Epithelial cell of umbilical artery (primary cell): Measurements from ENCODE around the gene SOX18. TPM values are rescaled to one million over a fixed set of nuclear protein-coding genes. Genes with fewer than 3 reads are reported as not detected.

Experiments used
- total RNA-seq: library from RNA; depleted of rRNA; stranded (reverse); fragments of >200 nt; gene quantifications from 2 replicates; pipeline ENCODE4 v1.2.3, GENCODE V29; 2014

The SOX18 gene
- 18.2 and 24.4 TPM in 2 replicates for total RNA-seq

GRCh38 chr20:64049060-64049877, at the start of gene SOX18:
TSS of gene SOX18 (minus strand) at chr20:64049639. CDS start at chr20:64049516, 123 bp downstream.

GRCh38 chr20:64083804-64084684, 34.6 kb upstream of the SOX18 start, which contains the start of gene LKAAEAR1:
TSS of gene LKAAEAR1 (minus strand) at chr20:64084398. CDS start at chr20:64084219, 179 bp downstream.

GRCh38 chr20:64080013-64080812, 30.8 kb upstream of the SOX18 start, which contains the start of gene OPRL1:
TSS of gene OPRL1 (plus strand) at chr20:64080082. CDS start at chr20:64092721, 12,639 bp downstream.

GRCh38 chr20:64079273-64080012, 30.0 kb upstream of the SOX18 start, which contains the start of gene RGS19:
TSS of gene RGS19 (minus strand) at chr20:64079518. CDS start at chr20:64076886, 2,632 bp downstream.

GRCh38 chr20:64062596-64063388, 13.4 kb upstream of the SOX18 start, which contains the start of gene TCEA2:
TSS of gene TCEA2 (plus strand) at chr20:64063198. CDS start at chr20:64063313, 115 bp downstream.

GRCh38 chr20:64035933-64036345, 13.5 kb downstream of the SOX18 start, which contains the start of gene C20orf204:
TSS of gene C20orf204 (plus strand) at chr20:64036182. CDS start at chr20:64036324, 142 bp downstream.

Other genes starting within 250 kb of the SOX18 start
- 2.9 and 4.9 TPM in 2 replicates for gene ZBTB46, start 218.4 kb downstream of the SOX18 start, total RNA-seq
- gene ABHD16B, start 188.1 kb downstream of the SOX18 start, total RNA-seq = not detected in 2 replicates
- gene TPD52L2, start 184.4 kb downstream of the SOX18 start, total RNA-seq = 114 and 127 TPM in 2 replicates
- 63.2 and 67.9 TPM in 2 replicates for gene DNAJC5, start 154.5 kb downstream of the SOX18 start, total RNA-seq
- gene UCKL1, start 93.2 kb downstream of the SOX18 start, total RNA-seq = 22.9 and 28.9 TPM in 2 replicates
- 6.5 and 8.2 TPM in 2 replicates for gene ZNF512B, start 79.7 kb downstream of the SOX18 start, total RNA-seq
- 2.6 TPM in 2 replicates for gene SAMD10, start 70.0 kb downstream of the SOX18 start, total RNA-seq
- 61.7 and 62.0 TPM in 2 replicates for gene PRPF6, start 68.5 kb downstream of the SOX18 start, total RNA-seq
- 2.6 and 3.0 TPM in 2 replicates for gene C20orf204, start 13.5 kb downstream of the SOX18 start, total RNA-seq
- 20.7 and 31.2 TPM in 2 replicates for gene TCEA2, start 13.6 kb upstream of the SOX18 start, total RNA-seq
- 11.7 and 18.2 TPM in 2 replicates for gene RGS19, start 29.9 kb upstream of the SOX18 start, total RNA-seq
- gene OPRL1, start 30.4 kb upstream of the SOX18 start, total RNA-seq = 0.61 and 2.3 TPM in 2 replicates
- gene LKAAEAR1, start 34.8 kb upstream of the SOX18 start, total RNA-seq = 0.97 TPM in 1 of 2 replicates, not detected in the other
- not detected in 2 replicates for gene NPBWR2, start 57.9 kb upstream of the SOX18 start, total RNA-seq
- gene MYT1, start 114.8 kb upstream of the SOX18 start, total RNA-seq = under 0.01 TPM in 1 of 2 replicates, not detected in the other
- gene PCMTD2, start 206.1 kb upstream of the SOX18 start, total RNA-seq = 47.1 and 67.0 TPM in 2 replicates